SK-N-MC (cell line): ENCODE data around the gene UNC13B.

Source experiments
- EZH2 ChIP-seq: fragments of 200-600 bp; sonication (generic); IDR thresholded peaks from one replicate; pipeline ENCODE4 v1.6.1; 2017; ENCODE audit warnings: antibody characterized with exemption
- POLR2AphosphoS5 ChIP-seq: IDR thresholded peaks from 2 replicates; pipeline ENCODE4 v1.6.1; 2012; ENCODE audit warnings: mild to moderate bottlenecking, low read depth, low read length, borderline replicate concordance

DNA sequence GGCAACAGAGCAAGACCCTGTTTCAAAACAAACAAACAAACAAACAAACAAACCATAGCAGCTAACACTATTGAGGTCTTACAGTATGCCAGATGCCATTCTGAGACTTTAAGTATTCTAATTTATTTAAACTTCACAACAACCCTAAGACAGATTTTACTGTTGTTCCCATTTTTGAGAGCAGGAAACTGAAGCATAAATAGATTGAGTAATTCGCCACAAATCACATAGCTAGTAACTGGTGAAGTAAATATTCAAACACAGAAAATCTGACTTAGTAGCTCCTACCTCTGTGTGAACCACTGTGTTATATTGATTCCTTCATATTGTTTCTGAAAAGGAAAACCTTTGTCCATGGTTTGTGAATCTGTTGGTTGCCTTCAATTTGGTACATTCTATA lies 98.4 kb downstream of the UNC13B start:
- TF ChIP-seq POLR2AphosphoS5 (no peak), EZH2 (no peak)
